ENCODE results near the gene PLCXD1.
"Not testable (repeated sequence)": the region's sequence is repeated elsewhere in the genome, so short reads cannot be mapped to it uniquely, and the experiment has no call there.

Gene PLCXD1

GRCh38 chrX:337331-337831, 56.2 kb downstream of the PLCXD1 start:
- no peak for DNase-seq

GRCh38 chrX:338281-338835, 57.2 kb downstream of the PLCXD1 start:
- no peak for DNase-seq

GRCh38 chrX:338836-339400, 57.7 kb downstream of the PLCXD1 start:
- no peak for DNase-seq

- no peak for DNase-seq
These were observed 58.9 kb downstream of the PLCXD1 start for GRCh38 chrX:340121-340520.

GRCh38 chrX:340641-341423, 59.7 kb downstream of the PLCXD1 start:
- no peak for DNase-seq

- no peak for DNase-seq
These were observed 60.4 kb downstream of the PLCXD1 start for GRCh38 chrX:341541-342101.

GRCh38 chrX:344371-344901, 63.3 kb downstream of the PLCXD1 start:
- DNase-seq, result no peak

GRCh38 chrX:345020-345925, 64.1 kb downstream of the PLCXD1 start:
- no peak for DNase-seq

GRCh38 chrX:346034-346813, 65.0 kb downstream of the PLCXD1 start:
- no peak for DNase-seq

GRCh38 chrX:347351-348117, 66.4 kb downstream of the PLCXD1 start:
- DNase-seq, result no peak

GRCh38 chrX:348461-349117, 67.4 kb downstream of the PLCXD1 start:
- DNase-seq, result no peak

- no peak for DNase-seq
These were observed 68.0 kb downstream of the PLCXD1 start for GRCh38 chrX:349196-349595.

GRCh38 chrX:349702-350101, 68.5 kb downstream of the PLCXD1 start:
- DNase-seq, result no peak

- DNase-seq, result no peak
These were observed 69.0 kb downstream of the PLCXD1 start for GRCh38 chrX:350148-350533.

GRCh38 chrX:350534-351323, 69.5 kb downstream of the PLCXD1 start:
- no peak for DNase-seq

GRCh38 chrX:351324-351641, 70.1 kb downstream of the PLCXD1 start:
- not testable (repeated sequence) for DNase-seq

GRCh38 chrX:351736-352135, 70.6 kb downstream of the PLCXD1 start:
- no peak for DNase-seq

- DNase-seq, result no peak
These were observed 71.0 kb downstream of the PLCXD1 start for GRCh38 chrX:352181-352580.

GRCh38 chrX:352582-353314, 71.6 kb downstream of the PLCXD1 start:
- DNase-seq, result no peak
